Neural crest cell (in vitro differentiated cells): ENCODE data around the gene FURIN. TPM values are rescaled to one million over a fixed set of nuclear protein-coding genes. Genes with fewer than 3 reads are reported as not detected.

Experiments
- DNase-seq: peaks from one replicate; pipeline ENCODE4 v3.0.0; 2021; ENCODE audit warnings: low read depth, mixed read lengths, low spot score
- H3K27ac Mint-ChIP-seq: one replicate; pipeline ENCODE4 v1.8.0; 2021; ENCODE audit warnings: mild to moderate bottlenecking, mixed read lengths; ENCODE audit not compliant: unreplicated experiment
- H3K27me3 Mint-ChIP-seq: 2 replicates; pipeline ENCODE4 v1.8.0; 2021; ENCODE audit warnings: low read depth, mild to moderate bottlenecking, mixed read lengths
- H3K36me3 Mint-ChIP-seq: 2 replicates; pipeline ENCODE4 v1.8.0; 2021; ENCODE audit warnings: low read depth, mild to moderate bottlenecking, mixed read lengths
- H3K4me1 Mint-ChIP-seq: 2 replicates; pipeline ENCODE4 v1.8.0; 2021; ENCODE audit warnings: mixed read lengths
- H3K4me3 Mint-ChIP-seq: one replicate; pipeline ENCODE4 v1.8.0; 2021; ENCODE audit warnings: mild to moderate bottlenecking, mixed read lengths
- H3K9me3 Mint-ChIP-seq: 2 replicates; pipeline ENCODE4 v1.8.0; 2021; ENCODE audit warnings: mixed read lengths
- CTCF ChIP-seq: fragments of 200-600 bp; sonication (generic); conservative IDR thresholded peaks from 2 replicates; pipeline ENCODE4 v1.5.0; 2021; ENCODE audit warnings: antibody characterized with exemption, mild to moderate bottlenecking
- total RNA-seq: library from RNA; stranded (reverse); gene quantifications from 2 replicates; pipeline ENCODE4 v1.2.1, GENCODE V29; 2021

FURIN gene
- total RNA-seq, 1 donor from 2014 or later: 15.7 TPM

GRCh38 chr15:90911906-90912769 is 43.8 kb downstream of the FURIN start:
- no peaks in the 10 kb centered on the region for H3K9me3 Mint-ChIP-seq
- DNase-seq: no peak
- no peaks in the 10 kb centered on the region for H3K27me3 Mint-ChIP-seq
- TF ChIP-seq CTCF: no peak
- no peak overlapping the region for H3K27ac Mint-ChIP-seq
- peaks cover 2% of the 10 kb centered on the region for H3K36me3 Mint-ChIP-seq
- H3K4me1 Mint-ChIP-seq: no peaks in the 10 kb centered on the region
- no peak overlapping the region for H3K4me3 Mint-ChIP-seq

DNA sequence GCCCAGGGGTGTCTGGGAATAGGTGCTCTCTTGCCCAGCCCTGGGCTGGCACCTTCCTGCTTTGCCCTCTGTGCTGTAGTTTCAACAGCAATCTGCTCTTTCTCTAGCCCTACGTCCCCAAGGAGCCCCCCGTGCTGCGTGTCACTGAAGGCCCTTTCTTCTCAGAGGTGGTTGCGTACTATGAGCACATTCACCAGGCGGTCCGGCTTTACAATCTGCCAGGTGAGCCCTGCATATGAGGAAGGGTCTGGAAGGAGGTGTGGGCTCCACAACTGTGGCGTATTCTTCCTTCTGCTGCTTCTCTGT is 44.3 kb downstream of the FURIN start:
- DNase-seq: no peak
- no peak overlapping the region for H3K4me3 Mint-ChIP-seq
- no peaks in the 10 kb centered on the region for H3K9me3 Mint-ChIP-seq
- TF ChIP-seq CTCF: no peak
- no peaks in the 10 kb centered on the region for H3K4me1 Mint-ChIP-seq
- peaks cover 2% of the 10 kb centered on the region for H3K36me3 Mint-ChIP-seq
- no peak overlapping the region for H3K27ac Mint-ChIP-seq
- no peaks in the 10 kb centered on the region for H3K27me3 Mint-ChIP-seq

DNA sequence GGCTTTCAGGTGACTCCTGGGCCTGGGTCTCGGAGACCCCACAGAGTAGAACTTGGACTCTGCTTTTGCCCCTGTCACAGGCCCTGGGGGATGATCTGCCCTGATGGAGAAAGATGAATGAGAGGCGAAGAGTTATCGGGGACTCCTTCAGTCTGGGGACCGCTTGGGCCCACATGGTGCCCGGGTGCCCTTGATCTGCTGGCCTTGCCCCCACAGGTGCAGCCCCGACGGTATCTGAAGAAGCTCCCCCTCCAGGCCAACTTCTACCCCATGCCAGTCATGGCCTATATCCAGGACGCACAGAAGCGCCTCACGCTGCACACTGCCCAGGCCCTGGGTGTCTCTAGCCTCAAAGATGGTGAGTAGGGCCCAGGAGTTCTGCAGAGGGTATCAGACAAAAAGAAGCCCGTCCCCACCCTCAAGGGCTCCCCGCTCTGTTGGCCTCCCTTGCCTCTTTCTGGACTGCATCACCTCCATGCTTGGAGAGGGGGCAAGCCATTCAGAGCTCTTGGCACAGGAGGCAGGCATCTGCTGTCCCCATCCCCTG is 45.1 kb downstream of the FURIN start:
- TF ChIP-seq CTCF: no peak
- no peaks in the 10 kb centered on the region for H3K27me3 Mint-ChIP-seq
- H3K27ac Mint-ChIP-seq: no peak overlapping the region

GRCh38 chr15:90914305-90915080 is 46.1 kb downstream of the FURIN start:
- no peak overlapping the region for H3K27ac Mint-ChIP-seq
- no peak overlapping the region for H3K4me3 Mint-ChIP-seq
- H3K36me3 Mint-ChIP-seq: peaks cover 2% of the 10 kb centered on the region
- H3K4me1 Mint-ChIP-seq: no peaks in the 10 kb centered on the region
- H3K9me3 Mint-ChIP-seq: no peaks in the 10 kb centered on the region
- TF ChIP-seq CTCF: no peak
- H3K27me3 Mint-ChIP-seq: no peaks in the 10 kb centered on the region
- DNase-seq: no peak

More for the DNA sequence above, 45.1 kb downstream of the FURIN start:
- Mint-ChIP-seq H3K4me3 (no peak overlapping the region), H3K9me3 (no peaks in the 10 kb centered on the region), H3K4me1 (no peaks in the 10 kb centered on the region), H3K36me3 (peaks cover 2% of the 10 kb centered on the region)
- DNase-seq: no peak

DNA sequence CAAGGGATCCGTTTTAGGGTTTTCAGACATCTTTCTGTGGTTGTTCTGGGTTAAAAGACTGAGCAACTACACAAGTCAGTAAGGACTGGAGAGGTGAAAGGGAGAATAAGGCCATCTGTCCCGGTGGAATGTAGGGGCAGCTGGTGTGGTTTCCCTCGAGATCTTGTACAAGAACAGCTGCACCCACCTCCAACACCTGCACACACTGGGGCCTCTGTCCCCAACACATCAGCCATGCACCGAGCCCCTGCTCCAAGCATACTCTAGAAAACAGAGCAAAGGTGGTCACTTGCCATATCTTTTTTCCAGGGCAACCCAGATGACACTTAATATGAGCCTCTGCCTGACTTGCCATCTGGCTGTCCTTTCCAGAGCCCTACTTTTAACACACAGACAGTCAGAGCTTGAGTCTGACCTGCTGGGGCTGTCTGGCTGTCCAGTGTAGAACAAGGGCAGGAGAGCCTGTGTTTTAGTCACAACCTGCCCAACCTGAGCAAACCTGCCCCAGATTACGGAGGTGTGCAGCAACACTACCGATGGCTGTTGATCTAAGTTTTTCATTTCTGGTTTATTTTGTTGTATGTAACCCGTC is 46.9 kb downstream of the FURIN start:
- no peak overlapping the region for H3K27ac Mint-ChIP-seq
- no peak overlapping the region for H3K4me3 Mint-ChIP-seq
- H3K36me3 Mint-ChIP-seq: peaks cover 6% of the 10 kb centered on the region
- no peak for DNase-seq
- no peaks in the 10 kb centered on the region for H3K4me1 Mint-ChIP-seq
- no peak for TF ChIP-seq CTCF
- H3K9me3 Mint-ChIP-seq: no peaks in the 10 kb centered on the region
- H3K27me3 Mint-ChIP-seq: no peaks in the 10 kb centered on the region
